Choroid plexus epithelial cell (primary cell): ENCODE results near the gene TIAL1.
"Not testable (repeated sequence)": the region's sequence is repeated elsewhere in the genome, so short reads cannot be mapped to it uniquely, and the experiment has no call there.

Source experiments
- DNase-seq: peaks from one replicate; pipeline ENCODE4 v3.0.0-alpha.2; 2010; ENCODE audit warnings: low read depth
- H3K4me3 ChIP-seq: 2 replicates; pipeline ENCODE4 v1.5.1; 2011; ENCODE audit warnings: low read depth, mild to moderate bottlenecking, control low read depth, low read length, moderate library complexity
- CTCF ChIP-seq: conservative IDR thresholded peaks from 2 replicates; pipeline ENCODE4 v1.5.1; 2011; ENCODE audit warnings: low read depth, mild to moderate bottlenecking, control low read depth, inconsistent platforms, low read length, moderate library complexity

TIAL1 gene

GRCh38 chr10:119621078-119621384, 24.3 kb upstream of the TIAL1 start:
- TF ChIP-seq CTCF = no peak
- DNase-seq = no peak

GRCh38 chr10:119620241-119621077, 23.7 kb upstream of the TIAL1 start:
- H3K4me3 ChIP-seq = no peak overlapping the region
- peak; percentile 35 for DNase-seq
- TF ChIP-seq CTCF = no peak

More at GRCh38 chr10:119621078-119621384, 24.3 kb upstream of the TIAL1 start:
- H3K4me3 ChIP-seq = no peak overlapping the region

- H3K4me3 ChIP-seq, DNase-seq: not testable (repeated sequence)
These were observed 23.0 kb upstream of the TIAL1 start for GRCh38 chr10:119619811-119620210.

- no peak for TF ChIP-seq CTCF
- H3K4me3 ChIP-seq = no peak overlapping the region
- no peak for DNase-seq
These were observed 22.5 kb upstream of the TIAL1 start for GRCh38 chr10:119619215-119619614.

- TF ChIP-seq CTCF = peak; percentile 55
- no peak overlapping the region for H3K4me3 ChIP-seq
- DNase-seq = peak; percentile 41
These were observed 20.3 kb upstream of the TIAL1 start for GRCh38 chr10:119616882-119617570.

- peak; percentile 13 for DNase-seq
- no peak for TF ChIP-seq CTCF
- no peak overlapping the region for H3K4me3 ChIP-seq
These were observed 17.9 kb upstream of the TIAL1 start for GRCh38 chr10:119614686-119615085.

GRCh38 chr10:119613741-119614140, 17.0 kb upstream of the TIAL1 start:
- DNase-seq = no peak
- no peak overlapping the region for H3K4me3 ChIP-seq

More at GRCh38 chr10:119613741-119614140, 17.0 kb upstream of the TIAL1 start:
- no peak for TF ChIP-seq CTCF
